Measurements from ENCODE around the gene SUSD5.

Gene SUSD5

GRCh38 chr3:33218446-33219174 lies at the start of gene SUSD5:
Gene SUSD5, minus strand, starts transcription at chr3:33218810. Its CDS starts 13 bp downstream, at chr3:33218797.
- DNase-seq: no peak

GRCh38 chr3:33260104-33260503 lies 41.5 kb upstream of the SUSD5 start:
- no peak for DNase-seq

GRCh38 chr3:33256249-33256648 lies 37.6 kb upstream of the SUSD5 start:
- DNase-seq: no peak

- no peak for DNase-seq
Observed at GRCh38 chr3:33250712-33251111, 32.1 kb upstream of the SUSD5 start.

GRCh38 chr3:33246786-33247185 lies 28.2 kb upstream of the SUSD5 start:
- DNase-seq: no peak

- DNase-seq: no peak
Observed at GRCh38 chr3:33240261-33240660, 21.7 kb upstream of the SUSD5 start.

- DNase-seq: no peak
Observed at GRCh38 chr3:33238923-33239322, 20.3 kb upstream of the SUSD5 start.

GRCh38 chr3:33237439-33237838 lies 18.8 kb upstream of the SUSD5 start:
- no peak for DNase-seq

- DNase-seq: no peak
Observed at GRCh38 chr3:33236005-33236404, 17.4 kb upstream of the SUSD5 start.

- no peak for DNase-seq
Observed at GRCh38 chr3:33233884-33234283, 15.3 kb upstream of the SUSD5 start.

- no peak for DNase-seq
Observed at GRCh38 chr3:33231756-33232465, 13.3 kb upstream of the SUSD5 start.

GRCh38 chr3:33229947-33230346 lies 11.3 kb upstream of the SUSD5 start:
- DNase-seq: no peak

- no peak for DNase-seq
Observed at GRCh38 chr3:33229066-33229465, 10.5 kb upstream of the SUSD5 start.

GRCh38 chr3:33221241-33221640 lies 2.6 kb upstream of the SUSD5 start:
- no peak for DNase-seq

GRCh38 chr3:33219175-33219487 lies 521 bp upstream of the SUSD5 start:
- no peak for DNase-seq

GRCh38 chr3:33217866-33218445 lies 654 bp downstream of the SUSD5 start:
- no peak for DNase-seq

GRCh38 chr3:33215739-33216138 lies 2.9 kb downstream of the SUSD5 start:
- DNase-seq: no peak

- no peak for DNase-seq
Observed at GRCh38 chr3:33212406-33212805, 6.2 kb downstream of the SUSD5 start.

GRCh38 chr3:33211444-33211843 lies 7.2 kb downstream of the SUSD5 start:
- DNase-seq: no peak

- DNase-seq: no peak
Observed at GRCh38 chr3:33209357-33209756, 9.3 kb downstream of the SUSD5 start.

GRCh38 chr3:33202711-33203457 lies 15.7 kb downstream of the SUSD5 start:
- no peak for DNase-seq

- DNase-seq: no peak
Observed at GRCh38 chr3:33201195-33201594, 17.4 kb downstream of the SUSD5 start.

- DNase-seq: no peak
Observed at GRCh38 chr3:33196538-33196937, 22.1 kb downstream of the SUSD5 start.

GRCh38 chr3:33194303-33194702 lies 24.3 kb downstream of the SUSD5 start:
- no peak for DNase-seq
